ENCODE results near the gene DAAM2. TPM values are rescaled to one million over a fixed set of nuclear protein-coding genes. Genes with fewer than 3 reads are reported as not detected.

Gene DAAM2
- polyA plus RNA-seq, 3 donors from 2014 or later: not detected

DNA sequence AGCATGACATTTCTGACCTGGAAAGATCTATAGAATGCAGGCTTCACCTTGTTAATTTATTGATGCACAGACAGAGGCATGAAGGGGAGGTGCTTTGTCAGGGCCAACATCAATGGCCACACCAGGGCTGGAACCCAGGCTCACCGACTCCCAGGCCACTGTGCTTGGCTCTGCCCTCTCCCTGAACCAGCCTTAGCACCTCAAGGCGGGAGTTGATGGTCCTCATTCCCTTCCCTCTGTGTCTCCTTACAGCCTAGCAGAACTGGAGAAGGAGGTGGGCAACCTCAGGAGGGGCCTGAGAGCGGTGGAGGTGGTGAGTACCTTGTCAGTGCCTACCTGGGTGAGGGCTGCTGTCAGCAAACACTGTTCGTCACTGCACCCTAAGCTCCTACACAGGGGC lies 106.4 kb downstream of the DAAM2 start:
- Mint-ChIP-seq H3K27ac (no peak overlapping the region), H3K4me3 (no peak overlapping the region), H3K9me3 (peaks cover 0 to 1% (median 0%) of the 10 kb centered on the region in 6 donors), H3K4me1 (no peaks in the 10 kb centered on the region), H3K36me3 (no peaks in the 10 kb centered on the region), H3K27me3 (ENCODE audit: low read depth in 3 of 3) (peaks cover 1 to 5% (median 3%) of the 10 kb centered on the region in 3 donors)
- no peak for DNase-seq

DNA sequence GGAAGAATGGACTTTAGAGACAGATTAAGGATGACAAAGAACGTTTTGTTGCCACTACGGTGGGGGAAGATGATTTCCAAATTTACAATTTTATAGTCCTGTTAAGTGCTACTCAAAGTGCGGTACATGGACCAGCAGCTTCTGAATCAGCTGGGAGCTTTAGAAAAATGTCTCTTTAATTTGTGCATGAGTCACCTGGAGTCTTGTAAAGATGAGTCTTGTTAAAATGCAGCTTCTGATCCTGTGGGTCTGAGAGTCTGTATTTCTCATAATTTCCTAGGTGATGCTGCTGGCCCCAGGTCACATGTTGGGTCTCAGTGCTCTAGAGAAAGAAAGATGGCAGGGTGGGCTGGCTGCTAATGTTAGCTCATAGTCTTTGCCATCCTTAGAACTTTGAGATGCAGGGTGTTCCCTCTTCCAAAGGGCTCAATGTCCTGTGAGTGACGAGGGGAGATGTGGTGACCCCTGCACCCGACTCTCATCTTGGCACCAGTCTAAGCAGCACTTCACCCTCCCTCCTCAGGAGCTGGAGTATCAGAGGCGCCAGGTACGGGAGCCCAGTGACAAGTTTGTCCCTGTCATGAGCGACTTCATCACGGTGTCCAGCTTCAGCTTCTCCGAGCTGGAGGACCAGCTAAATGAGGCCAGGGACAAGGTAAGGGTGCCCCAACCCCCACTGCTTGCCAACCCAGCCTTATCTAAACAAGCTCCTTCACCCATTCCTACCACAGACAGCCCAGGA lies 107.5 kb downstream of the DAAM2 start:
- H3K9me3 Mint-ChIP-seq: peaks cover 0 to 1% (median 0%) of the 10 kb centered on the region in 6 donors
- H3K27ac Mint-ChIP-seq: no peak overlapping the region
- peaks cover 1 to 4% (median 3%) of the 10 kb centered on the region in 3 donors for H3K27me3 Mint-ChIP-seq (ENCODE audit: low read depth in 3 of 3)
- no peaks in the 10 kb centered on the region for H3K4me1 Mint-ChIP-seq
- DNase-seq: no peak
- H3K36me3 Mint-ChIP-seq: no peaks in the 10 kb centered on the region
- no peak overlapping the region for H3K4me3 Mint-ChIP-seq

DNA sequence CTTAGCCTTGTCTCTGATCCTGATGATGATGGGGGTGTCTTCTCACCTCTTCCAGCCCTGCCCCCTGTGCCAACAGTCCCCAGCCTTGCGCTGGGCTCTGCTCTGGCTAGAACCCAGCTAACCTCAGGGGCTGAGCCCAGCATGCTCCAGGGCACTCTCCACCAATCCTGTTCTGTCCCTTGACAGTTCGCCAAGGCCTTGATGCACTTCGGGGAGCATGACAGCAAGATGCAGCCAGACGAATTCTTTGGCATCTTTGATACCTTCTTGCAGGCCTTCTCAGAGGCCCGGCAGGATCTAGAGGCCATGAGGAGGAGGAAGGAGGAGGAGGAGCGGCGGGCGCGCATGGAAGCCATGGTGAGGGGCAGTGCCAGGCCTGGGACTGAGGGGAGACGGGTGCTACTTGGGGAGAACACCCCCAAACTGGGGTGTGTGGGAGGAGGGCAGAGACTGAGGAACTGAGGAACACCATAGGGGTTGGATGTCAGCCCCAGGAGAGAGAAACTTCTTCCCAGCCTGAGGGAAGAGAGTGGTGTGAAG lies 109.0 kb downstream of the DAAM2 start:
- Mint-ChIP-seq H3K27me3 (ENCODE audit: low read depth in 3 of 3) (peaks cover 1 to 4% (median 3%) of the 10 kb centered on the region in 3 donors), H3K9me3 (peaks cover 0 to 1% (median 0%) of the 10 kb centered on the region in 6 donors), H3K4me1 (no peaks in the 10 kb centered on the region), H3K27ac (no peak overlapping the region), H3K4me3 (no peak overlapping the region), H3K36me3 (no peaks in the 10 kb centered on the region)
- no peak for DNase-seq

DNA sequence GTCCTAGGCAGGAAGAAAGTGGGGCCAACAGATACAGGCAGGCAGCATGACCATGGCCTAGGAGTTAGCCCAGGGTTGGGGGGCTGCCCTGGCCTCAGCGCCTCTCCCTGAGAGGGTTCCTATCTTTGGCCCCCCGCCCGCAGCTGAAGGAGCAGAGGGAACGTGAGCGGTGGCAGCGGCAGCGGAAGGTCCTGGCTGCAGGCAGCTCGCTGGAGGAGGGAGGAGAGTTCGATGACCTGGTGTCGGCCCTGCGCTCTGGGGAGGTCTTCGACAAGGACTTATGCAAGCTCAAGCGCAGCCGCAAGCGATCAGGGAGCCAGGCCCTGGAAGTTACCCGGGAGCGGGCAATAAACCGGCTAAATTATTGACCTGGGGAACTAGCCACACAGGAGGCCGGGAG lies 109.5 kb downstream of the DAAM2 start:
- H3K9me3 Mint-ChIP-seq: peaks cover 0 to 1% (median 0%) of the 10 kb centered on the region in 6 donors
- no peak overlapping the region for H3K27ac Mint-ChIP-seq
- no peaks in the 10 kb centered on the region for H3K36me3 Mint-ChIP-seq
- peaks cover under 1 to 5% (median 1%) of the 10 kb centered on the region in 3 donors for H3K27me3 Mint-ChIP-seq (ENCODE audit: low read depth in 3 of 3)
- no peaks in the 10 kb centered on the region for H3K4me1 Mint-ChIP-seq
- H3K4me3 Mint-ChIP-seq: no peak overlapping the region
- DNase-seq: no peak

DNA sequence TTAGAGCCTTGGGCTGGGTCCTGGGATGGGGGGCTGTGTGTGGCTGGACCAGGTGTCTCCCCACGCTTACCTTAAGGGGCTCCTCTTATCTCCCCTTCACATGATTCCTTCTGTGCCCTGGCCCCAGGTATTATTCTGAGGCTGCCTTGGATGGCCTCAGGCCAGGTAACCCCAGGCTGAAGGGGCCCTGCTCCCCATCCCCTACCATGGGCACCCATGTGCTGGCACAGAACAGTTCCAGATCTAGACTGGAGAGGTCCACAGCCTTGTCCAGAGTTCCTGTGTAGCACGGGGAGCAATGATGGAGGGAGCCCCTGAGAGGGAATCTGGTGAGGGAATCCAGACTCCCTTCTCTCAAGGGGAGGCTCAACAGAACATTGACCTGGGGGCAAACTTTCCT lies 110.0 kb downstream of the DAAM2 start:
- DNase-seq: no peak
- Mint-ChIP-seq H3K36me3 (no peaks in the 10 kb centered on the region), H3K27me3 (ENCODE audit: low read depth in 3 of 3) (peaks cover 0 to 5% (median 1%) of the 10 kb centered on the region in 3 donors), H3K4me3 (no peak overlapping the region), H3K27ac (no peak overlapping the region), H3K9me3 (no peaks in the 10 kb centered on the region), H3K4me1 (no peaks in the 10 kb centered on the region)

DNA sequence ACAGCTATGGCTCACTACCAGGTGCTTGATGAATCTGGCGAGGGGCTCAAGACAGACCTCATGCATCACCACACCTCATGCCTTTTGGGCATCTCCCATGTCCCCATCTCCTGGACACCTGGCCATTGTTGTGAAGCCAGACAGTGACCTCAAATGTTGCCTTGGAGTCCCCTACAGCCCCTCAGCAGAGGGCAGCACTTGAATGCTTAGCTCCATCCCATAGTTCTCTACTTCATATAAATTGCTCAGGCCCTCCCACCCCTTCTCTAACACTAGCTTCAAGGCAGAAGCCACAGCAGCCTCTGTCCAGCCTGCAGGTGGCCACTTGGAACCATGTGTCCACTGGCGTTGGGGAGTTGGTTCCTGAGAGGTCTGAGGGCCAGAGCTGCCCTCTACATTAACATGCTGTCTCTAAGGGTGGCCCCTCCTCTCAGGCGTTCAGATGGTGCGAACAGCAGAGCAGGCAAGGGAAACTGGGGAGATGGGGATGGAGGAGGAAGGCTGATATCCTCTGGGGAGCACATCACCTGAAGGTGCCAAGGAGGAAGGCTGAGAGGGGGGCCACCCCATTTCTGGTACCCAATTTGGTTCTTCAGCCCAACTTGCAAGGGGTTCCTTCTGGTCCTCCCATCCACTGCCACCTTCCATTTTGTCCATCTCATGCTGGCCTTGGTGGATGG lies 110.8 kb downstream of the DAAM2 start:
- H3K36me3 Mint-ChIP-seq: no peaks in the 10 kb centered on the region
- H3K27ac Mint-ChIP-seq: no peak overlapping the region
- no peaks in the 10 kb centered on the region for H3K4me1 Mint-ChIP-seq
- H3K4me3 Mint-ChIP-seq: no peak overlapping the region
- DNase-seq: no peak
- H3K9me3 Mint-ChIP-seq: no peaks in the 10 kb centered on the region
- peaks cover 0 to 5% (median 1%) of the 10 kb centered on the region in 3 donors for H3K27me3 Mint-ChIP-seq (ENCODE audit: low read depth in 3 of 3)

DNA sequence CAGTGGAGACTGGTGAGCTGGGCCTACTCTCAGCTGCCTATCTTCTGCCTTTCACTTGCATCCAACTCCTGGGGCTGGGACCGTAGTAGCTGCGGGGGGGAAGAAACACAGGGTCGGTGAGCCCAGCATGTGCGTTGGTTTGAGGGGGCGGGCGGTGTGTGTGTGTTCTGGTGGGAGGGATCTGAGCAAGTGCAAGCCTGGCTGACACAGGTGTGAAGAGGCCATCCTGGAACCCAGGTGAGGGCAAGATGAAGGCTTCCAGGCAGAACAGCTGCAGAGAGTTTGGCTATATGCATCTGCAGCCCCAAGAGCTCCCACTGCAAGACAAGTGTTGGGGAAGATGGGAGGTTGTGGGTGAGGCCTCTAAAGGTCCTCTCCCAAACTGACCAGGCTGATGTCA lies 111.5 kb downstream of the DAAM2 start:
- H3K4me3 Mint-ChIP-seq: no peak overlapping the region
- H3K4me1 Mint-ChIP-seq: no peaks in the 10 kb centered on the region
- H3K27me3 Mint-ChIP-seq (ENCODE audit: low read depth in 3 of 3): peaks cover 0 to 5% (median 1%) of the 10 kb centered on the region in 3 donors
- no peak for DNase-seq
- H3K36me3 Mint-ChIP-seq: no peaks in the 10 kb centered on the region
- no peaks in the 10 kb centered on the region for H3K9me3 Mint-ChIP-seq
- H3K27ac Mint-ChIP-seq: no peak overlapping the region

DNA sequence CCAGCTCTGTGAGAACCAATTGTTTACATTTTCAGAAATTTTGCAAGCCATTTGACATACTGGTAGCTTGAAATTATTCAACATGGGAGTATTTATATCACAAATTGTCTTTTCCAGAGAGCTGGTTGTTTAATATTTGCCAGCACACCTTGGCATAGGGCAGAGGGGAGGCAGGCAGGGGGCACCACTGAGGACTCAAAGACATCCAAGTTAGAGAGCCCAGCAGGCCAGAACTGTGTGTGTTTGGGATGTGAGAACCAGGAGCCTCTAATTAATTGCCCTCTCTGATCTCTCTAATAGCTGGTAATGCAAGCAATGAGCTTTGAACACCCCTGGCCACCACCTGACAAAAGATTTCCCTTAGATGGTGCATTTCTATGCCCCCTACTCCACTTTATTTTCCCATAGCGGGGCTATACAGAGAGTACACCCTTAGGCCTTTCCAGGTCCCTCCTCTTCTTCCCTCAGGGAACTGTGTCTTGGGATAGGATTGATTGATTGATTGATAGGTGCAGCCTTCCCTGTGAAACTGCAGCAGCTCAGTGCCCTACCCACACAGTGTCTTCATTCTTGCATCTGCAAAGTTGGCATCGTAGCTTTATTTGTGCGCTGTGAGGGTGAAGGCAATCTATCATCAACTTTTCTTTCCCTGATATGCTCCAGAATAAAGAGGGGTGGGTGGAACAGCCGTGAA lies 112.9 kb downstream of the DAAM2 start:
- Mint-ChIP-seq H3K27me3 (ENCODE audit: low read depth in 3 of 3) (peaks cover 0 to 5% (median 1%) of the 10 kb centered on the region in 3 donors), H3K27ac (no peak overlapping the region), H3K4me1 (no peaks in the 10 kb centered on the region), H3K4me3 (no peak overlapping the region), H3K9me3 (no peaks in the 10 kb centered on the region), H3K36me3 (no peaks in the 10 kb centered on the region)
- no peak for DNase-seq

DNA sequence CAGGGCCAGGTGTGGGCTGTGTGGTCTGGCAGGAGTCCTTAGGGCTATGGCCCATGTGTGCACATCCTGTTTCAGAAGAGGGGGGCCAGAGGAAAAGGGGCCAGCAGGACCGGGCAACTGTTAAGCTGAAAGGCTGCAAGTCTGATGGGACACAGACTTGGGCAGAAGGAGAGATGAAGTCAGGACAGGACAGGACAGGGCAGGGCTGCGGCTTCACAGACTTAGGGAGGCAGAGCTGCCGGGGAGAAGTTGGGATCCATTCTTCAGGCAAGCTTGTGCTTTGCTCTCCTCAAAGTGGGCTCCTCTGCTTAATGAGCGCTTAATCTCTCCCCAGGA lies 113.4 kb downstream of the DAAM2 start:
- no peak overlapping the region for H3K27ac Mint-ChIP-seq
- H3K4me3 Mint-ChIP-seq: no peak overlapping the region
- DNase-seq: no peak

DNA sequence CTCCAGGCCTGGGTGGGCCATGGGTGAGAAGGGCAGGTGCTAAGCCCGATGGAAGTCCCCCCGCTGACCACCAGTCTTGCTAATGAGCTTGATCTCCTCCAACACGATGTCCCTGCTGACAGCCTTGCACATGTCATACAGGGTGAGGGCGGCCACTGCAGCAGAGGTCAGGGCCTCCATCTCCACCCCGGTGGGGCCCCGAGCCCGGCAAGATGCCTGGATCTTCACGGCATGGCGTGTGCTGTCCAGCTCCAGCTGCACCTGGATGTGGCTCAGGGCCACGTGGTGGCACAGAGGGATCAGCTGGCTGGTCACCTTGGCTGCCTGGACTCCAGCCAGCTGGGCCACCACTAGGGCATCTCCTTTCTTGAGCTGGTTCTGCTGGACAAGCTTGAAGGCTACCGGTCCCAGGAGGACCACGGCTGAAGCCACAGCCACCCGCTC lies 114.2 kb downstream of the DAAM2 start:
- no peaks in the 10 kb centered on the region for H3K9me3 Mint-ChIP-seq
- no peak overlapping the region for H3K27ac Mint-ChIP-seq
- H3K27me3 Mint-ChIP-seq (ENCODE audit: low read depth in 3 of 3): peaks cover 0 to 3% (median 1%) of the 10 kb centered on the region in 3 donors
- H3K4me1 Mint-ChIP-seq: no peaks in the 10 kb centered on the region
- peaks cover 0 to 4% (median 0%) of the 10 kb centered on the region in 3 donors for H3K36me3 Mint-ChIP-seq
- DNase-seq: no peak
- no peak overlapping the region for H3K4me3 Mint-ChIP-seq

More for the DNA sequence above, 113.4 kb downstream of the DAAM2 start:
- Mint-ChIP-seq H3K36me3 (no peaks in the 10 kb centered on the region), H3K4me1 (no peaks in the 10 kb centered on the region), H3K27me3 (ENCODE audit: low read depth in 3 of 3) (peaks cover 0 to 5% (median 1%) of the 10 kb centered on the region in 3 donors), H3K9me3 (no peaks in the 10 kb centered on the region)

DNA sequence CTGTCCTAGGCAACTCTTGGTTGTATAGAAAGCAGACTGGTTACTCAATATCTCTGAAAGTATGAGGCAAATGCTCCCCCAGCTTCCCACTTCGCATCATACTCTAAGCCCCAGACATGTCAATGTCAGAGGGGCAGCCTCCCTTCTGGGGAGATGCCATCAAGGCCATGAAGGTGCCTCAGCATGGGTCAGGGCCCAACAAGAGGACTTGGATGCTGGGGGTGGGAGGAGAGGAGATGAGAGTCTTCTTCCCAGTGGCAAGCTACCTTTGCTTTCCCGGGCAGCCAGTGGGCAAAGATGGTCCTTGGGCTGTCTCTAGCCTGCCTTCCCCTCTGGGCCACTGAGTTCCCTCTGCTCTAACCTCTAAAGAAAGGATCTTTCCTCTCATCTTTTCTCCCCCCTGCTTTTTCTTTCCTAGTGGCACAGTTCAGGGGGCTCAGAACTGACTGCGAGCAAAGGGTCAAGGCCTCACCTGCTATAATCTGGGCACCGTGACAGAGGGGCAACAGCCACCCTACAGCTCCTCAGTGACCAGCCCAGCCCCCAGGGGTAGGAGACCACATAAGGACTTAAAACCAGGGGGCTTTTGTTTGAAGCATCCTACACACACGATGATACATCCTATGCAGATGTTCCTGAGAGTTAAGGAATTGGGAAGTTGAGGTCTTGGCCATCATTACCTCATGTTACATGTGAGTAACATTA lies 115.8 kb downstream of the DAAM2 start:
- Mint-ChIP-seq H3K9me3 (no peaks in the 10 kb centered on the region), H3K36me3 (peaks cover 0 to 5% (median 0%) of the 10 kb centered on the region in 3 donors), H3K4me1 (no peaks in the 10 kb centered on the region), H3K27ac (no peak overlapping the region), H3K4me3 (no peak overlapping the region), H3K27me3 (ENCODE audit: low read depth in 3 of 3) (peaks cover 0 to 2% (median 0%) of the 10 kb centered on the region in 3 donors)
- DNase-seq: no peak

DNA sequence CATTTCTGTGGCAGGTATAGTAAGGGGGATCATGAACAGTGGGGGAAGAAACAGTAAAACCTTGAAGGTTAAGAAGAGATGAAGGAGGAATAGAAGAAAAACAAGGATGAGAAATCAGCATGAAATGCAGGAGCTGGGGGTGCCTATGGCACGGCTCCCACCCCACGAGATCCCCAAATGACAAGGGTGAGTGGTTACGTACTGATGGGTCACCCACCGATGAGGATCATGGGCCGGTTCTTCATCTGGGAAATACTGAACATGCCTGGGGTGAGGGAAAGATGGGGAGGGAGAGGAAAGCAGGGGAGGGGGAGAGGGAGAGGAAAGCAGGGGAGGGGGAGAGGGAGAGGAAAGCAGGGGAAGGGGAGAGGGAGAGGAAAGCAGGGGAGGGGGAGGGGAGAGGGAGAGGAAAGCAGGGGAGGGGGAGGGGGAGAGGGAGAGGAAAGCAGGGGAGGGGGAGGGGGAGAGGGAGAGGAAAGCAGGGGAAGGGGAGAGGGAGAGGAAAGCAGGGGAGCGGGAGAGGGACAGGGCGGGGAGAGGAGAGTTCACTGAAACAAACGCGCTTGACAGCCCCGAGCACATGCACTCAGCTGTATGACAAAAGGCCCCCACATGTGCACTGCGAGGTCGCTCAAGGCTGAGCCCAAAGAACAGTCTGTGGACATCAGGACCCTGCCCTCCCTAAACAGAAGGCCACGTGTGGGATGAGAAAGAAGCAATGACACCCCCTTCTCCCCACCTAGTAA lies 116.8 kb downstream of the DAAM2 start:
- peaks cover 0 to 5% (median 0%) of the 10 kb centered on the region in 3 donors for H3K36me3 Mint-ChIP-seq
- no peak overlapping the region for H3K27ac Mint-ChIP-seq
- no peak for DNase-seq
- no peaks in the 10 kb centered on the region for H3K4me1 Mint-ChIP-seq
- no peaks in the 10 kb centered on the region for H3K9me3 Mint-ChIP-seq
- no peak overlapping the region for H3K4me3 Mint-ChIP-seq
- H3K27me3 Mint-ChIP-seq (ENCODE audit: low read depth in 3 of 3): peaks cover 0 to 2% (median 0%) of the 10 kb centered on the region in 3 donors

DNA sequence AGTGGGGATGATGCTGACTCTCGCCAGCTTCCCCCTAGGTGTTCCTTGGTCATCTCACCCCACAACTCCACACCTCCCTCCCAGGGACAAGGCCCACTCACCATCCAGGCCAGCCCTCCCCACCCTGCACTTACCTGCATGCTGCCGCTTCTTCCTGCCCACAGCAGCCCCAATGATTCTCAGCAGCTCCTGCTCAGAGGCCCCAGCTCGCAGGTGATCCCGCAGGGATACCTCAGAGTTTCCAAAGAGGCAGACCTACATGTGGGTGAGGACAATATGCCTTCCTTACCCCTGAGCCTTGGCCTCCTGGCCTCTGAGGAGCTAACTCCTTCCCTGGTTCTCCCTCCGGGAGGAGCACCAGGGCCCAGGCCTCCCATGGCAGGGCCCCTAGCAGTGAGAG lies 117.5 kb downstream of the DAAM2 start:
- H3K27ac Mint-ChIP-seq: no peak overlapping the region
- no peak overlapping the region for H3K4me3 Mint-ChIP-seq
- no peak for DNase-seq
- no peaks in the 10 kb centered on the region for H3K9me3 Mint-ChIP-seq
- no peaks in the 10 kb centered on the region for H3K4me1 Mint-ChIP-seq
- H3K36me3 Mint-ChIP-seq: peaks cover 0 to 5% (median 0%) of the 10 kb centered on the region in 3 donors
- H3K27me3 Mint-ChIP-seq (ENCODE audit: low read depth in 3 of 3): peaks cover 0 to 2% (median 0%) of the 10 kb centered on the region in 3 donors

Measured in immature natural killer cell (primary cell).